Bronchial epithelial cell (primary cell): ENCODE measurements around the gene TRPV4. TPM values are rescaled to one million over a fixed set of nuclear protein-coding genes. Genes with fewer than 3 reads are reported as not detected.

ENCODE experiments used
- DNase-seq: peaks from one replicate; pipeline ENCODE4 v3.0.0-alpha.2; 2010; ENCODE audit warnings: low read depth
- FAIRE-seq: peaks from 2 replicates; lab custom pipeline; 2011; peaks lifted over from hg19 to GRCh38; lab: Jason Lieb, UNC
- H3K27me3 ChIP-seq: 2 replicates; pipeline ENCODE4 v1.5.1; 2011; ENCODE audit warnings: low read length; ENCODE audit not compliant: control insufficient read depth, insufficient read depth
- H3K36me3 ChIP-seq: 2 replicates; pipeline ENCODE4 v1.5.1; 2011; ENCODE audit warnings: low read length; ENCODE audit not compliant: control insufficient read depth, insufficient read depth
- H3K4me3 ChIP-seq: 2 replicates; pipeline ENCODE4 v1.5.1; 2011; ENCODE audit warnings: mild to moderate bottlenecking, low read depth, low read length, control low read depth
- CTCF ChIP-seq: IDR thresholded peaks from 2 replicates; pipeline ENCODE4 v1.5.1; 2011; ENCODE audit warnings: mild to moderate bottlenecking, moderate library complexity, low read length, control low read depth, inconsistent platforms; ENCODE audit not compliant: insufficient read depth, severe bottlenecking
- total RNA-seq: library from RNA; depleted of rRNA; stranded (reverse); fragments of >200 nt; gene quantifications from 2 replicates; pipeline ENCODE4 v1.2.1, GENCODE V29; 2014

The TRPV4 gene
- 0.51 and 0.53 TPM in 2 replicates for total RNA-seq

- no peak for TF ChIP-seq CTCF
- peak within 1 kb of the TSS; percentile 42 for H3K4me3 ChIP-seq
- H3K27me3 ChIP-seq, result no peaks in the 10 kb centered on the region
- FAIRE-seq (no peak), DNase-seq (no peak)
- H3K36me3 ChIP-seq, result no peaks in the 10 kb centered on the region
Measured at GRCh38 chr12:109833307-109834189, at the start of gene TRPV4. Gene TRPV4 (minus strand): TSS chr12:109833398. CDS start chr12:109814796, 18,602 bp downstream.

- FAIRE-seq, result no peak
- no peaks in the 10 kb centered on the region for H3K27me3 ChIP-seq
- DNase-seq, result peak; percentile 73
Measured at GRCh38 chr12:109881752-109882151, 48.6 kb upstream of the TRPV4 start.

DNA sequence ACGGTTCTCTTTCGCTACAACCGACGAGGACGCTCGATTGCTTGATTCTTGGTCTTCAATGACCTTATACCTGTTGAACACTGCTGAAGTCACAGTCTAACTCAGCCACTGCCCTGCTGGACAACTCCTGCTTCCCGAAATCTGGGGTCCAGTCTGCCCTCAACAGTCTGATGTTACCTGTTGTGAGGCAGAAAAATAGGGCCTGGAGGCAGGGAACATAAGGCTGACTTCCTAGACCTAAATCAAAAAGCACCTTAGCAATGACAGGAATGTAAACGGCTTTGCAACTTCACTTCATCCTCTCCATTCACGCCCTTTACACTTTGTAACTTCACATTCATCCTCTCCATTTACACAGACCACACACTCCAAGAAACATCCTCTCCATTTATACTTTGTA lies 47.7 kb upstream of the TRPV4 start:
- peaks cover 5% of the 10 kb centered on the region for H3K36me3 ChIP-seq
- DNase-seq (peak; percentile 22), FAIRE-seq (no peak)
- TF ChIP-seq CTCF, result no peak
- no peaks in the 10 kb centered on the region for H3K27me3 ChIP-seq
- peak overlapping the region; percentile 43 for H3K4me3 ChIP-seq

More at GRCh38 chr12:109881752-109882151, 48.6 kb upstream of the TRPV4 start:
- no peak overlapping the region for H3K4me3 ChIP-seq
- H3K36me3 ChIP-seq, result peaks cover 5% of the 10 kb centered on the region
- TF ChIP-seq CTCF, result no peak

GRCh38 chr12:109880043-109880931 lies 47.1 kb upstream of the TRPV4 start, which contains the start of gene GLTP:
Gene GLTP (minus strand): TSS chr12:109880541. CDS start chr12:109880374, 167 bp downstream.
- FAIRE-seq, result no peak
- H3K4me3 ChIP-seq, result peak within 1 kb of the TSS; percentile 54
- DNase-seq, result peak; percentile 64
- no peaks in the 10 kb centered on the region for H3K27me3 ChIP-seq
- peaks cover 5% of the 10 kb centered on the region for H3K36me3 ChIP-seq
- peak; percentile 35 for TF ChIP-seq CTCF

- Histone ChIP-seq H3K36me3 (peaks cover 5% of the 10 kb centered on the region), H3K4me3 (peak overlapping the region; percentile 54), H3K27me3 (no peaks in the 10 kb centered on the region)
- no peak for TF ChIP-seq CTCF
- DNase-seq (peak; percentile 17), FAIRE-seq (no peak)
Measured at GRCh38 chr12:109879351-109880042, 46.3 kb upstream of the TRPV4 start.
